Measurements from ENCODE around the gene HK1. TPM values are rescaled to one million over a fixed set of nuclear protein-coding genes. Genes with fewer than 3 reads are reported as not detected.

Gene HK1
- polyA plus RNA-seq, 1 experiment = 47.5 TPM

- H3K27me3 ChIP-seq (ENCODE audit: control insufficient read depth, insufficient read depth, low read length) = peaks cover 10% of the 10 kb centered on the region
- POLR2A ChIA-PET = no interaction called here
- no peak for TF ChIP-seq CTCF (IDR thresholded peaks at IDR 0.05; ENCODE audit: insufficient read depth, low read depth, low read length)
- no peak for DNase-seq (ENCODE audit: low read depth)
- H3K4me3 ChIP-seq (ENCODE audit: low read depth, low read length) = no peak overlapping the region
- CTCF ChIA-PET = interaction anchor here (1.1 to 8.3 kb wide), 7 partner anchors 8 to 328 kb away, joined by 4 to 112 read pairs (median 4); partner anchors contain the start of gene TACR2
- H3K36me3 ChIP-seq (ENCODE audit: control insufficient read depth, insufficient read depth, low read length) = no peaks in the 10 kb centered on the region
Measured at GRCh38 chr10:69425511-69426298, 147.4 kb downstream of the HK1 start.

GRCh38 chr10:69426376-69426727 is 148.1 kb downstream of the HK1 start:
- no peak overlapping the region for H3K4me3 ChIP-seq (ENCODE audit: low read depth, low read length)
- TF ChIP-seq CTCF (IDR thresholded peaks at IDR 0.05; ENCODE audit: insufficient read depth, low read depth, low read length) = no peak
- POLR2A ChIA-PET = no interaction called here
- CTCF ChIA-PET = interaction anchor here (1.1 to 8.3 kb wide), 5 partner anchors 8 to 89 kb away, joined by 4 to 112 read pairs (median 5); no protein-coding TSS in a partner anchor
- H3K27me3 ChIP-seq (ENCODE audit: control insufficient read depth, insufficient read depth, low read length) = peaks cover 10% of the 10 kb centered on the region
- DNase-seq (ENCODE audit: low read depth) = no peak
- H3K36me3 ChIP-seq (ENCODE audit: control insufficient read depth, insufficient read depth, low read length) = no peaks in the 10 kb centered on the region

- CTCF ChIA-PET = interaction anchor here (0.8 to 8.3 kb wide), 11 partner anchors 9 to 209 kb away, joined by 3 to 112 read pairs (median 4); no protein-coding TSS in a partner anchor
- no peak for TF ChIP-seq CTCF (IDR thresholded peaks at IDR 0.05; ENCODE audit: insufficient read depth, low read depth, low read length)
- Histone ChIP-seq H3K4me3 (ENCODE audit: low read depth, low read length) (no peak overlapping the region), H3K27me3 (ENCODE audit: control insufficient read depth, insufficient read depth, low read length) (peaks cover 7% of the 10 kb centered on the region), H3K36me3 (ENCODE audit: control insufficient read depth, insufficient read depth, low read length) (no peaks in the 10 kb centered on the region)
- DNase-seq (ENCODE audit: low read depth) = no peak
- POLR2A ChIA-PET = no interaction called here
Measured at GRCh38 chr10:69428165-69428564, 149.9 kb downstream of the HK1 start.

- no peak overlapping the region for H3K4me3 ChIP-seq (ENCODE audit: low read depth, low read length)
- no peaks in the 10 kb centered on the region for H3K36me3 ChIP-seq (ENCODE audit: control insufficient read depth, insufficient read depth, low read length)
- TF ChIP-seq CTCF (IDR thresholded peaks at IDR 0.05; ENCODE audit: insufficient read depth, low read depth, low read length) = no peak
- CTCF ChIA-PET = interaction anchor here (1.1 to 2.0 kb wide), 4 partner anchors 8 to 74 kb away, joined by 3 to 9 read pairs (median 4); no protein-coding TSS in a partner anchor
- DNase-seq (ENCODE audit: low read depth) = no peak
- POLR2A ChIA-PET = no interaction called here
- no peaks in the 10 kb centered on the region; the same call in 1 of the 2 replicates for H3K27me3 ChIP-seq (ENCODE audit: control insufficient read depth, insufficient read depth, low read length)
Measured at GRCh38 chr10:69434169-69434568, 155.9 kb downstream of the HK1 start.

- DNase-seq (ENCODE audit: low read depth) = no peak
- CTCF ChIA-PET = interaction anchor here (1.1 to 2.9 kb wide), 3 partner anchors 9 to 72 kb away, joined by 3 to 7 read pairs (median 5); no protein-coding TSS in a partner anchor
Measured at GRCh38 chr10:69434926-69435325, 156.6 kb downstream of the HK1 start.

More at GRCh38 chr10:69434926-69435325, 156.6 kb downstream of the HK1 start:
- POLR2A ChIA-PET = no interaction called here
- no peak for TF ChIP-seq CTCF (IDR thresholded peaks at IDR 0.05; ENCODE audit: insufficient read depth, low read depth, low read length)
- Histone ChIP-seq H3K36me3 (ENCODE audit: control insufficient read depth, insufficient read depth, low read length) (no peaks in the 10 kb centered on the region), H3K4me3 (ENCODE audit: low read depth, low read length) (no peak overlapping the region), H3K27me3 (ENCODE audit: control insufficient read depth, insufficient read depth, low read length) (no peaks in the 10 kb centered on the region; the same call in 1 of the 2 replicates)

Measured in BJ (cell line).